Esophagus squamous epithelium (tissue), 4 donors: Measurements from ENCODE around the gene SERPINE2.

Experiments
- CTCF ChIP-seq, 6 experiments: fragments of 450-650 bp in 4 of 6; fragments of 200-600 bp in 2 of 6; sonication (generic) in 2 of 6; IDR thresholded peaks; one replicate each; pipeline ENCODE4 v1.5.1; 2016 to 2019; ENCODE audit warnings: antibody characterized with exemption in 6 of 6, mild to moderate bottlenecking in 4 of 6, moderate library complexity in 4 of 6
- POLR2A ChIP-seq, 4 donors: fragments of 450-650 bp; IDR thresholded peaks; one replicate each; pipeline ENCODE4 v1.6.1; 2017; ENCODE audit warnings: antibody characterized with exemption in 4 of 4, mild to moderate bottlenecking in 4 of 4, moderate library complexity in 3 of 4

GRCh38 chr2:223978451-223978850 lies 60.6 kb downstream of the SERPINE2 start:
- TF ChIP-seq CTCF (IDR thresholded peaks at IDR 0.05), result no peak
- TF ChIP-seq POLR2A (IDR thresholded peaks at IDR 0.05), result no peak
